Stimulated activated naive CD4-positive, alpha-beta T cell treated with Interleukin-2 at 50 U/mL for 16 hours (primary cell): ENCODE data around the gene CDC37.
"Not testable (repeated sequence)": the region's sequence is repeated elsewhere in the genome, so short reads cannot be mapped to it uniquely, and the experiment has no call there.

Source experiments
- DNase-seq: peaks from one replicate; lab custom pipeline; 2025; lab: John Stamatoyannopoulos, UW

The CDC37 gene

GRCh38 chr19:10419646-10420443 lies 16.5 kb upstream of the CDC37 start:
- peak; percentile 54 for DNase-seq

- DNase-seq = no peak
Measured at GRCh38 chr19:10419200-10419645, 15.9 kb upstream of the CDC37 start.

- no peak for DNase-seq
Measured at GRCh38 chr19:10418485-10419199, 15.3 kb upstream of the CDC37 start.

- no peak for DNase-seq
Measured at GRCh38 chr19:10418235-10418484, 14.8 kb upstream of the CDC37 start.

GRCh38 chr19:10417541-10418234 lies 14.3 kb upstream of the CDC37 start:
- no peak for DNase-seq

GRCh38 chr19:10416380-10417257 lies 13.3 kb upstream of the CDC37 start:
- DNase-seq = peak; percentile 90

GRCh38 chr19:10416083-10416379 lies 12.7 kb upstream of the CDC37 start:
- no peak for DNase-seq

GRCh38 chr19:10412257-10412977 lies 9.1 kb upstream of the CDC37 start:
- no peak for DNase-seq

- DNase-seq = not testable (repeated sequence)
Measured at GRCh38 chr19:10411224-10411623, 7.9 kb upstream of the CDC37 start.

- peak; percentile 68 for DNase-seq
Measured at GRCh38 chr19:10408511-10409283, 5.4 kb upstream of the CDC37 start.

- DNase-seq = no peak
Measured at GRCh38 chr19:10407096-10407495, 3.8 kb upstream of the CDC37 start.

GRCh38 chr19:10406191-10406590 lies 2.8 kb upstream of the CDC37 start:
- no peak for DNase-seq

- DNase-seq = peak; percentile 61
Measured at GRCh38 chr19:10404888-10405820, 1.8 kb upstream of the CDC37 start.

- DNase-seq = no peak
Measured at GRCh38 chr19:10402441-10403038, 802 bp downstream of the CDC37 start.

GRCh38 chr19:10399878-10400277 lies 3.5 kb downstream of the CDC37 start:
- no peak for DNase-seq

GRCh38 chr19:10399340-10399739 lies 4.0 kb downstream of the CDC37 start:
- DNase-seq = not testable (repeated sequence)

- no peak for DNase-seq
Measured at GRCh38 chr19:10398819-10399218, 4.5 kb downstream of the CDC37 start.

GRCh38 chr19:10395917-10396316 lies 7.4 kb downstream of the CDC37 start:
- no peak for DNase-seq

GRCh38 chr19:10395436-10395835 lies 7.9 kb downstream of the CDC37 start:
- no peak for DNase-seq
